Measurements from ENCODE around the gene SLC27A2.
"Not testable (repeated sequence)": the region's sequence is repeated elsewhere in the genome, so short reads cannot be mapped to it uniquely, and the experiment has no call there.

The SLC27A2 gene

GRCh38 chr15:50164458-50164857 is 17.5 kb upstream of the SLC27A2 start:
- DNase-seq = no peak

DNA sequence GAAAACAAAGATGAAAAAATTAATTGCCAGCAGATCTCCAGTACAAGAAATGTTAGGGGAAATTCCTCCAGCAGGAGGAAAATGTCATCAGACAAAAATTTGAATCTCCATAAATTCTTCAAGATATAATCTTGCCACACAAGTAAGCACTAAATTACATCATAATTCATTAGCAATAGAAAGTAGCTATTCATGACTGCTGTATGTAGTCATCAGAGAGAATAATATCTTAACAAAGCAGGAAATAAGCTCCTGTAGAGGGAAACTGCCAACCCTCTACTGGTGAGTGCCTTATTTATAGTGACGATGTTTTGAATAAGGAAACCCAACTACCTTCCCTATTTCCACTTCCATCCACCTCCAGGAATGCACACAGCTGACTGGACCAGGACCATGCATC is 15.8 kb upstream of the SLC27A2 start:
- no peak for DNase-seq

- DNase-seq = no peak
Measured at GRCh38 chr15:50167110-50167509, 14.9 kb upstream of the SLC27A2 start.

GRCh38 chr15:50168379-50168778 is 13.6 kb upstream of the SLC27A2 start:
- no peak for DNase-seq

DNA sequence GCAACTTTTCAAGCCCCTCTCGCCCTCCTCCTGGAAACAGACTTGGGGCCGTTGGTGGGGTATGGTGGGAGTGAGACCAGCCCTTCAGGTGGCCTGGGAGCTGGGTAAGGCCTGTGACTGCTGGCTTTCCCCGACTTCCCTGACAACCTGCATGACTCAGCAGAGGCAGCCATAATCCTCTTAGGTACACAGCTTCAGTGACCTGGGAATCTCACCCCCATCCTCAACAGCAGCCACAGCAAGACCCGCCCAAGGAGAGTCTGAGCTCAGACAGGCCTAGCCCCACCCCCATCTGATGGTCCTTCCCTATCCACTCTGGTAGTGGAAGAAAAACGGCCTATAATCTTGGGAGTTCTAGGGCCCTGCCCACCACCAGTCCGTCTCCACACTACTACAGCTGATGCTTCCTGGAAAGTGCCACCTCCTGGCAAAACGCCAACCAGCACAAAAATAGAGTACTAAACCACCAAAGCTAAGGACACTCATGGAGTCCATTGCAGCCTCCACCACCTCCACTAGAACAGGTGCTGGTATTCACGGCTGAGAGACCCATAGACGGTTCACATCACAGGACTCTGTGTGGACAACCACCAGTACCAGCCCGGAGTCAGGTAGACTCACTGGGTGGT is 13.1 kb upstream of the SLC27A2 start:
- no peak for DNase-seq

DNA sequence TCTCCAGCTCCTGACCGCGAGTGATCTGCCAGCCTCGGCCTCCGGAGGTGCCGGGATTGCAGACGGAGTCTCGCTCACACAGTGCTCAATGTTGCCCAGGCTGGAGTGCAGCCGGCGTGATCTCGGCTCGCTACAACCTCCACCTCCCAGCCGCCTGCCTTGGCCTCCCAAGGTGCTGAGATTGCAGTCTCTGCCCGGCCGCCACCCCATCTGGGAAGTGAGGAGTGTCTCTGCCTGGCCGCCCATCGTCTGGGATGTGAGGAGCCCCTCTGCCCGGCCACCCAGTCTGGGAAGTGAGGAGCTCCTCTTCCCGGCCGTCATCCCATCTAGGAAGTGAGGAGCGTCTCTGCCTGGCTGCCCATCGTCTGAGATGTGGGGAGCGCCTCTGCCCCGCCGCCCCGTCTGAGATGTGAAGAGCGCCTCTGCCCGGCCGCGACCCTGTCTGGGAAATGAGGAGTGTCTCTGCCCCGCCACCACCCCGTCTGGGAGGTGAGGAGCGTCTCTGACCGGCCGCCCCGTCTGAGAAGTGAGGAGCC is 9.6 kb upstream of the SLC27A2 start:
- DNase-seq = not testable (repeated sequence)

- no peak for DNase-seq
Measured at GRCh38 chr15:50176869-50177268, 5.1 kb upstream of the SLC27A2 start.

DNA sequence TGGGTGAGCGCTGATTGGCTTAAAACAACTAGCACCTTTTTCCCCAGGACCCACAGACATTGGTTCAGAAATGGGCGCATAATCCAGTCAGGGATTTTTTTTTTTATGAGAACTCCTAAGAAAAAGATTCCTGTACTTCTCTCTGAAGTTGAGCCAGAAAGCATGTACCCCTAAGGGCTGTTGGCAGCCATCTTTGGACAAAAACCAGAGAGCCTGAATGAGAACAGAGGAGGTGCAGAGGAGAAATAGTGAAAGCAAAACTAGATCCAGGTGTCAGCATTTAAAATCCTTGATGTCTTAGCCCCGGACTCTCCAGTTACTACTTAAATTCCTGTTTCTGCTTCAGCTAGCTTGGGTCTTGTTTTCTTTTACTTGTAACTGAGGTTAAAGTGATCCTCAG is 1.9 kb upstream of the SLC27A2 start:
- no peak for DNase-seq

- no peak for DNase-seq
Measured at GRCh38 chr15:50180582-50180981, 1.4 kb upstream of the SLC27A2 start.

GRCh38 chr15:50181201-50181968 is 611 bp upstream of the SLC27A2 start:
- no peak for DNase-seq

GRCh38 chr15:50182219-50183013 is 420 bp downstream of the SLC27A2 start:
- peak in 1 of 2 donors; percentile 34 for DNase-seq

- DNase-seq = no peak
Measured at GRCh38 chr15:50183112-50183794, 1.3 kb downstream of the SLC27A2 start.

DNA sequence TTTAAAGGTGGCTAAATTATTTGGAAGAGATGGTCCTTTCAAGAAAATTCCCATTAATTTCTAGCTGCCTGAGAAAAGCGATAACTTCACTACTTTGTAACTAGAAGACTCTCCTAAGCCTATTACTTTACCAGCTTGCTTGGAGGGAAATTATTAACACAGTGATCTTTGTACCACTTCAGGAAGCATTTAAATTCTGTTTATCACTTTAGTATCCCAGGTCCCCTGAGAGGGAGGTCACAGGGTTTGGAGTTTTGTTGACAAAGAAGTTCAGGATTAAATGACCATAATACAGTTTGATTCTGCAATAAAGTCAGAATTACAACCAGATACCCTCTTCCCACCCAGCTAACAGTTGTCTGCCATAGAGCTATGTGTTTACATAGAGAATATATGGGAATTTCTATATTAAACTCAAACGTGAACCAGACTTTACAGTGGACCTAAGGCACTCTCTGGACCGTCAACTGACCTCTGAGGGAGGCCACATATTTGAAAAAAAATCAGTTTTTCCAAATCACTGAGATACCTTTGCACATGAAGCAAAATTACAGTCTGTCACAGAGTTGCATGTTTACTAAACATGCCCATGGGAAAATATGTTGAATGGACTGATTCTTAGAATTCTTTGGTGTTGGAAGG is 3.0 kb downstream of the SLC27A2 start:
- no peak for DNase-seq

GRCh38 chr15:50186090-50186489 is 4.1 kb downstream of the SLC27A2 start:
- no peak for DNase-seq

GRCh38 chr15:50186752-50187151 is 4.8 kb downstream of the SLC27A2 start:
- no peak for DNase-seq

DNA sequence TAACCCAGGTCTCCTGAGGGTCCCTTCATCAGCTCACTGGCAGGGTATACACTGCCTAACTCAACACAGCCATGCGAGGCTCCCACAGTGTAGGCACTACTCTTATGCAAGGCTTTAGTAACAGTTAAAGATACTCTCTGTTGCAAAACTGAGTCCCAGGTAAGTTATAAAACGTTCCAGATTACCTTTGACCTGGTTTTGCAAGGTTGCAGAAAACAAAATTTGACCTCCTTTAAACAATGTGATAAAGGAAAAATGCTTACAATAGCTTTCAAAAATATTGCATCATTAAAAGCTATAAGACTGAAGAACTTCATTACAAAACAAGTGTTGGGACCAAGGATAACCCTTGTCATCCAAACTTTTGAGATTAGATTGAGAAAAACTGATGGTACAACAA is 5.5 kb downstream of the SLC27A2 start:
- DNase-seq = no peak

GRCh38 chr15:50187997-50188396 is 6.0 kb downstream of the SLC27A2 start:
- DNase-seq = no peak

GRCh38 chr15:50188793-50189192 is 6.8 kb downstream of the SLC27A2 start:
- DNase-seq = not testable (repeated sequence)

- DNase-seq = no peak
Measured at GRCh38 chr15:50189633-50190032, 7.6 kb downstream of the SLC27A2 start.

DNA sequence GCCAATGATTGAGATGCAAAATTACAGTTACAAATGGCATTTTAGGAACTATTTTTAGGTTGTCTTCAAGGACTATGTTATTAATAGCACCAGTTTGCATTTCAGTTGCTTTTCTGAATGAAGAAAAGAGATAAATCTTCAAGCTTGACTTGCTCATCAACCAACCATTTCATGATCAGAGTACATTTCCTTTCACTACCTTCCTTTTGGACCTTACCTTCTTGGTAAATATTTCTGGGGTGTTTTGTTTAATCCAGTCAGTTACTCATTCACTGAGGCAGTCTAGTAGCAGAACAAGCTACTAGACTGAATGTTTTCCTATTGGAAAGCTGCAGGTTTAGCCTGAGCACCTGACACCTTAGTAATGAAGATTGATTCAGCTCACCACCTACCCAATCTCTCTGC is 8.2 kb downstream of the SLC27A2 start:
- no peak for DNase-seq

- no peak for DNase-seq
Measured at GRCh38 chr15:50190723-50191122, 8.7 kb downstream of the SLC27A2 start.

DNA sequence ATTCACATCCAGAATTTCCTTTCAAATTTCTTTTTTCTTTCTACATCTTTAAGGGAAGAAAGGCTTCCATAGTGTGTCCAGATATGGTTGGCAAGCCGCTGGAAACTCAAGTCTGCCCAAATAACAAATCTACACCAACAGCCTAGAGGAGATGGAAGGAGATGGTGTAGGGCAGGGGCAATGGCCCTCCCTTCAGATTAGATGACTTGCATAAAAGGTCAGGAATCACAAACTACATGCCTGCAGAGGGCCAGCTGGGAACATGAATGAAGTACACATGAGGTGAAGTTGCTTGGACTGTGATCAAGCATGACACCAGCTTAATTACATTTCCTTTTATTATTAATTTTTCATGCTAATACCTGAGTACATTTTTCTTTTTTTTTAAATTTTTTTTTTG is 10.2 kb downstream of the SLC27A2 start:
- no peak for DNase-seq

Data from CD4-positive, alpha-beta T cell treated with Interleukin-1 beta for 1 hour (primary cell).